Left hindlimb (tissue), 1 donor: ENCODE results near the gene ZDHHC12.

Experiments used
- DNase-seq: peaks from one replicate; pipeline ENCODE4 v3.0.0-alpha.2; 2018

ZDHHC12 gene

DNA sequence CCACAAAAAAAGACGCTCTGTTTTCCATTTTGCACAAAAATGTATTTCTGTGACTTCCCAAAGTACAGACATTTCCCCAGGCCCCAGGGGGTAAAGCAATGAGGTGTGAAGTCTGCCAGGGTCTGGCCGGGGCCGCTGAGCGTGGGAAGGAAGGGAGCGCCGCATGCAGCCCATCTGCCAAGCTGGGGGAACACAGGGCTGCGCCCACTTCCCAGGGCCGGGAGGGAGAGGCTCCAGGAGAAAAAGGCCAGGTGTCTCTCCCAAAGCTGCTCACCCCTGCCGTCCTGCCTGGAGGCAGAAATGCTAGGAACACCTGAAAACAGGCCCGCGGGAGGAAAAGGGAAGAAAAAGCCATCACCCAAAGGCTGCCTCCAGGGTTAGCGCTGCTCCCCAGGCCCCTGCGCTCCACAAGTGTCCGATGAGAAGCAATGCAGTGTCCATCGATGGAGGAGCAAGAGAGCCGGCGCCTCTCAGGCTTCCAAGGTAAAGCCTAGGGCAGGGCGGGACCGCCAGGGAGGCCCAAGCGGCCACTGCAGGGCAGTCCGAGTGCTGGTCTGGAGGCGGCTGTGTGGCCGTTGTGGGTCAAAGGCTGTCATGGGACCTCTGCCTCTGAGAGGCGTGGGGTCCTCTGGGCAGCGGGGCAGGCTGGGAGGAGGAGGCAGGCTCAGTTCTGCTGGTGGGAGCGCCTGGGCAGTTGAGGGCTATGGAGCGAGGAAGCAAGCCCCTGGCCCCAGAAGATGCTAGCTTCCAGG is 6.0 kb upstream of the ZDHHC12 start:
- DNase-seq = peak; percentile 16

DNA sequence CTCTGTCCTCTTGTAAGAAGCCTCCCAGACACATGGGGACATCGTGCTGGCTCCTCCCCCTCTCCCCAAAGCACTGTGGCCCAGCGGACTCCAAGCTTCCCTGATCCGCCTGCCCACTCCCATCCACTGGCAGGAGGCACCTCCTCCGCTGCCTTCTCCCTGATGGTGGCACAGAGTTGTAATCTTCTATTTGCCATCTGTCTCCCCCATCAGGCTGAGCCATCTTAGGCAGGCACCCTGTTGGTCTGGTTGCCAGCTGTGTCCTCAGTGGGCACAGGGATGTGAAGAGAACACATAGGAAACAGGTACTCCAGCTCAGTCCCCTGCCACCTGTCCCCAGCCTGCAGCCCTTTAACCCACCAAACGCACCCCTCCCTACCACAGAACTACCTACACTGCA is 5.4 kb upstream of the ZDHHC12 start:
- no peak for DNase-seq

DNA sequence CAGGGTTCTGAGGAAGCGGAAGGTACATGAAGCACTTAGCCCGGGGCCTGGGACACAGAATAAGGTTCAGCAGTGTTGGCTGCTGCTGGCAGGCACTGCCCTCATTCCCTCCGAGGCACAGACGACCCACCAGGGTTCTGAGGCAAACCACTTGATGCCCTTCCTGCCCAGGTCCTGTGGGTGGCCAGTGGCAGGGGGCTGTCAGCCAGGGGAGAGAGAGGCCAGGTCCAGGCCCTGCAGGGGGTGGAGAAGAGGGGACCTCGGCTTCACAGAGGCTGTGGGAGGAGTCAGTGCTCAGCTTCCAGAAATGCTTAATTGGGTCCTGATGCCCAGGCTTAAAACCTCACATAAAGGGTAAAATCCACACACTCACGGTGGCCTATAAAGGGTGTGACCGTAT is 4.4 kb upstream of the ZDHHC12 start:
- DNase-seq = no peak

DNA sequence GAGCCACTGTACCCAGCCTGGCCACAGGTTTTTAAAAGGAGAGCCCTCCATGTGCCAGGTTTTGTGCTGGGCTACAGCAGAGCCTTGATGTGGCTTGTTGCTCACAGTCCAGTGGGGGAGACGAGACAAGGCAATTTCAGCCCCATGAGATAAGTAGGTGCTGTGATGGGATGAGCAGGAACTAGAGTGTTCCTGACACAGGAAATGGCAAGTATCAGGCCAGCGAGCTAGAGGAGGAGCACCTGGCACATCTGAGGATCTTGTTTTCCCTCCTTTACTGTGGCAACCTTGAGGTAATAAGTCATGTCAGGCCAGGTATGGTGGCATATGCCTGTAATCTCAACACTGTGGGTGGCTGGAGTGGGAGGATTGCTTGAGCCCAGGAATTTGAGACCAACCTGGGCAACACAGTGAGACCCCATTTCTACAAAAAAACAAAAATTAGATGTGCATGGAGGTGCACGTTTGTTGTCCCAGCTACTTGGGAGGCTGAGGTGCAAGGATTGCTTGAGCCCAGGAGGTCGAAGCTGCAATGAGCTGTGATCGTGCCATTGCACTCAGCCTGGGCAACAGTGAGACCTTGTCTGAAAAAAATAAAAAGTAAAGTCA is 3.8 kb upstream of the ZDHHC12 start:
- no peak for DNase-seq

DNA sequence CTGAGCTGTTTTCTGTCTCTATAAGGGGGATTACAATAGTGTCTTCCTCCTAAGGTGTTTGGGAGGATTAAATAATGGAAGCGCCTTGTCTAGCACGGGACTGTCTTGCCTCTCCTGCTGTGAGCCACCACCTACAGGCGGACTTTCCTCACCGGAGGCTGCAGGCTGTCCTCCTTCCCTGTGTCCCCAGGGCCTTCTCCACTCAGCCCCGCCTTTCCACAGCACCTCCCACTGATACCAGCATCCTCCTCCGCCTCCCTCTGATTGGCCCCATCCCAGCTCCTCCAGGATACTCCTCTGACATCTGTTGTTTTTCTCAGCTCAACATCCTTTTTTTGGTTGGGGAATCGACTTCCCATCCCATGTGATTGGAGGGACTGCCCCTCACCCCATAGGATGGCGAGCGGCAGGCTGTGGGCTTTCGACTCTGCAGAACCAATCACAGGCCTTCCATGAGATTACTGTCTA is 851 bp upstream of the ZDHHC12 start:
- peak; percentile 50 for DNase-seq

DNA sequence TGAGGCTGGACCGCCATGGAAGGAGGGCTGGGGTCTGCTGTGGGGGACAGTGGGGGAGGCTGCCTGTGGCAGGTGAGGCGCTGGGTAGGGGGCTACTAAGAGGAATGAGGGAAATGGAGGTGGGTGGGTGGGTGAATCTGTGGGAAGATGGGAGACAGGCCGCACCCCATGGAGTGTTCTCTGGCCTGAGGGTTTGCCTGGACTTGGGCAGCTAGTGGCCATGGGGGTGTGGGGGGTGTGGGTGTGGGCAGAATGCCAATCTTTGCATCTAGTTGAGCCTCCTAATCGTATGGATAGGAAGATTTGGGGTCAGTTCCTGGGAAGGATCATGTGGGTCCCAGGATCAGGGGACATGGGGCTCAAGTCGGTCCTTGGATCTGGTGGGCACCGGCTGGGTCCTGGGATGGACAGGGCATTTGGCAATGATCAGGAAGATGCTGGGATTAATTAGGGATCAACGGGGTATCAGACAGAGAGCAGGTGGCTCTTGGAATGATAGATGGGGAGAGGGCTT is 518 bp downstream of the ZDHHC12 start:
- peak; percentile 36 for DNase-seq

DNA sequence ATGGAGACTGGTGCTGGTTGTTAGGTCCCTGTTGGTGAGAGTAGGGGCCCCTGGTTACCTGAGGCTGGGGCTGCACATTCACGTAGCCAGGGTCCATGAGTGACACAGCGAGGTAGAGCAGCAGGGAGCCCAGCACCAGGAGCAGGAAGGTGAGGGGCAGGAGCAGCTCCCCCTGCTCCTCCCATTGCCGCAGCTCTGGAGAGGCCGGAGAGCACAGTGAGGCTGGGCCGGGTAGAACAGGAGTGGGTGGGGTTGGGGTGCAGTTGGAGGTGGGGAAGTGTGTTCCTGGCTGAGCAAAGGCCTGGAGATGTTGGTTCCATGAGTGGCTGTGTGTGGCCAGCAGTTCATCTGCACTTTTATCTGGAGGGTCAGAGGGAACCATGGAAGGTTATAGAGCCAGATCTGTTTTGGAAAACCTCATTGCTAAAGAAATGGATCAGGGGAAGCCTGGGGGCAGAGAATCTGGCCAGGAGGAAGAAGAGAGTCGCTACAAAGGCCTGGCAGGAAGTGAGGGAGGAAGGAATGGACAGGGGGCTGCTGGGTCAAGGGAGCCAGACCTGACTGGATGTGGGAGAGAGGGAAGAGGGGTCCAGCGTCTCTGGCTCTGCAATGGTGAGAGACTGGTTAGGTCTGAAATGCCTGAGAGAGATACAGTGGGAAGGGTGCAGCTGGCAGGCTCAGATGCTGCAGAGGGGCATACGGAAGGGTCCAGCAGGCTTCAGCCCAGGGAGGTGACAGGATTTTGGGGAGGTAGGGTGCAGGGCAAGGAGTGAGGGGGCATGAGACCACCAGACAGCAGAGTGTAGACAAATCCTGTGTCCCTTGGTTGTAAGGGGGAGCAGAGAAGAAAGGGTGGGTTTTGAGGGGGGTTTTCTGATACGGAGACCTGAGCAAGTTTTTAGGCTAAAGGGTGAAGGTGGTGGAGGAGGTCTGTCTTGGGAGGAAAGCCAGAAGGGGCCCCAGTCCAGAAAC is 1.3 kb downstream of the ZDHHC12 start:
- no peak for DNase-seq

DNA sequence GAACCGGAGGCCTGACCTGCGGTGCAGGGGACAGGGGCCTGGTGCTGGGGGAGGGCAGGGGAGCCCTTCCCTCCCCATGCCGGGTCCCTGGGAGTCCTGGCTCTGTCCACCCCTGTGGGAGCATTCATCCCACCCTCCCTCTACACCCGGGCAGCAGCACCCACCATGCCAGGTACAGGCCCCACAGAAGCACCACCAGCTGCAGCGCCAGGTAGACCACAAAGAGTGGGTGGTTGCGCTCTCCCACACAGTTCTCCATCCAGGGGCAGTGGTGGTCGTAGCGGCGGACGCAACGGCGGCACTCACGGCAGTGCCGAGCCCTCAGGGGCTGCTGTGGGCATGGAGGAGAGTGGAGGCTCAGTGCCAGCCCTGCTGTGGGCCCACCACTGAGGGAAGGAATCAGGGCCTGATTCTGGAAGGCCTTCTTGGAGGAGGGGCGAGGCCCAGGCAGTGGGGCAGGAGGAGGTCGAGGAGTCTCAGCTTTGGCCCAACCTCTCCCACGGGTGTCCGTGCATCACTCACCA is 2.4 kb downstream of the ZDHHC12 start:
- no peak for DNase-seq

DNA sequence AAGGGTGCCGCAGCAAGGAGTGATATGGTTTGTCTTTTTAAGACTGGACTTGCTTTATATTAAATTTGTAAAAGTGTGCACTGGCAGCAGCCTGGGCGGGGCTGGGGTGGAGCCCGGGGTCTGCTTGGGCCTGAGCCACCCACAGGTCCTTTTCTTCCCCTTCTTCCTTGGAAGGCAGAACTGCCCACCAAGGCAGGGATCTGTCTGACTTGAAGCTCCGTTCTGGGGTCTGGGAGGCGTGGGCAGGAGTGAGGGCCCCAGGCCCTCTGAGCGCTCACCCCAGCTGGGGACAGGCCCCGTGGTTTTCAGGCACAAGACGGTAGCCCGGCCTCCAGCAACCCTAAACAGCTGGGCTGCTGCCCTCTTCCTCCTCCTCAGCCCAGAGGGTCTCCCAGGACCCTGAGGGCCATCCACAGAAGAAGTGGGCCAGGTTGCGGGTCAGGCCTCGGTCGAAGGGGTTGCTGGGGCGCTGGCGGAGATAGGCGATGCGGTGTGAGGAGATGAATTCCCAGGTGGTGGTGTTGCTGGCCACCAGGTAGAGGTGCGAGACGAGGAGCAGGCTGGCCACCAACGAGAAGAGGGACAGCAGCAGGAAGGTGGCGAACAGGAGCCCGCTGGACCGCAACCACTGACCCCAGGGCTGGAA is 3.0 kb downstream of the ZDHHC12 start:
- no peak for DNase-seq

DNA sequence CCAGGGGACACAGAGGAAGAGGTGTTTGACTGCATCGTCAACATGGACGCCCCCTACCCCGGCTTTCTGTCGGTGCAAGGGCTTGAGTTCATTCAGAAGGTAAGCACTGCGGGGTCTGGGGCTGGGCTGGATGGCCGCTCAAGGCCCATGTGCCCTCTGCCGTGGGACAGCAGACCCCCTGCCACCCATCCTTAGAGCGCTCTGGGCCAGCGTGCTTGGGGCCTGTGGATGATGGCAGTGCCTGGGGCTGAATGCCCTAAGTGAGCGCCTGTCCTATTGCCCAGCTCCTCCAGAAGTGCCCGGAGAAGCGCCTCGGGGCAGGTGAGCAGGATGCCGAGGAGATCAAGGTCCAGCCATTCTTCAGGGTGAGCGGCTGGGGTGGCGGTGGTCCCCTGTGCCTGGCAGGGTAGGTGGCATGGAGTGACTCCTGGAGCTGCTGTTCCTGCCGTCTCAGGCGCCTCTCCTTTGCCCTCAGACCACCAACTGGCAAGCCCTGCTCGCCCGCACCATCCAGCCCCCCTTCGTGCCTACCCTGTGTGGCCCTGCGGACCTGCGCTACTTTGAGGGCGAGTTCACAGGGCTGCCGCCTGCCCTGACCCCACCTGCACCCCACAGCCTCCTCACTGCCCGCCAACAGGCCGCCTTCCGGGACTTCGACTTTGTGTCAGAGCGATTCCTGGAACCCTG is 3.9 kb downstream of the ZDHHC12 start:
- DNase-seq = no peak

DNA sequence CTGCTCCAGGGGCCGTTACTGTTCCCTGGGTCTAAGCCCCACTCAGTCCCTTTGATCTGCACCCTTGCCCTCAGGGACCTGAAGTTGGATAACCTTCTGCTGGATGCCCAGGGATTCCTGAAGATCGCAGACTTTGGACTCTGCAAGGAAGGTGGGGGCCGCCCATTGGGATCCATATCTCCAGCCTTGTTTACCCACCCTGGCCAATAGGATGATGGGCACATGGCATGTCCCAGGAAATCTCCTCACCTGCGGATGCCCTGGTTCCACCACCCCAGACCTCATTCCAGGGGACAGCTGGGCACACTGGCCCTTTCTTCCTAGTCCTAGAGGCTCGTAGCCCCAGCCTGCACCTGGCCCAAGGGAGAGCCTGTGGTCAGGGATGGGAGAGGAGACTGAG is 5.5 kb downstream of the ZDHHC12 start:
- no peak for DNase-seq

DNA sequence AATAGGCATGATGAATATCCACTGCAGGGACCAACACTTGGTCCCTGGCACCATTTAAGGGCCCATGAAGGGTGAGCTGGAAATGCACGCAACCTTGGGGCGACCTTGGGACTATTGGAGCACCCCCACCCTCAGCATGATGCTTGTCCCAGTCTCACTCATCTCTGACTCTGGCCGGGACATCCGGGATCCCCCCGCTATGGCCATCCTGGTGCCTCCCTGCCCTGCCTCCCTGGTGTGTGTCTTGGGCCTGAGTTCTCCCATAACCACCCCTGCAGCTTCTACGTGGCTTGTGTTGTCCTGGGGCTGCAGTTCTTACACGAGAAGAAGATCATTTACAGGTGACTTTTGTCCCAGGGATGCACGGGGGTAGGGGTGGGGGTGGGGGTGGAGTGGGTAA is 5.9 kb downstream of the ZDHHC12 start:
- DNase-seq = peak; percentile 28

DNA sequence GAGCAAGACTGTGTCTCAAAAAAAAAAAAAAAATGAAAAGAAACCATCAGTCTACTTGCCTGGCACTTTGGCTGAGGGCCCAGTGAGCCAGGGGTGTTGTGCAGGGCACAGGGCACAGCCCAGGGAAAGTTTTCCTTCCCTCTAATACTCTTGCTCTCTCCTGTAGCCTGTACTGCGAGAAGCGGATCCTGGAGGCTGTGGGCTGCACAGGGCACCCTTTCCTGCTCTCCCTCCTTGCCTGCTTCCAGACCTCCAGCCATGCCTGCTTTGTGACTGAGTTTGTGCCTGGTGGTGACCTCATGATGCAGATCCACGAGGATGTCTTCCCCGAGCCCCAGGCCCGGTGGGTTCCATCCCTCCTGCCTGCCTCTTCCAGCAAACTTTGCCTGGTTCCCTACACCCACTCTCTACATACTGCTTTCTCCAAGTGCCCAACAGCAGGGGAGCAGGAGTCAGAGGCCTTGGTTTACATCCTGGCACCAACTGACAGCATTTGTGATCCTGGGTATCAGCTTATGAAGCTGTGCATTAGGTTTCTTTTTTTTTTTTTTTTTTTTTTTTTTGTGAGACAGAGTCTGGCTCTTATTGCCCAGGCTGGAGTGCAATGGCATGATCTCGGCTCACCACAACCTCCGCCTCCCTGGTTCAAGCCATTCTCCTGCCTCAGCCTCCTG is 7.2 kb downstream of the ZDHHC12 start:
- DNase-seq = peak; percentile 19

DNA sequence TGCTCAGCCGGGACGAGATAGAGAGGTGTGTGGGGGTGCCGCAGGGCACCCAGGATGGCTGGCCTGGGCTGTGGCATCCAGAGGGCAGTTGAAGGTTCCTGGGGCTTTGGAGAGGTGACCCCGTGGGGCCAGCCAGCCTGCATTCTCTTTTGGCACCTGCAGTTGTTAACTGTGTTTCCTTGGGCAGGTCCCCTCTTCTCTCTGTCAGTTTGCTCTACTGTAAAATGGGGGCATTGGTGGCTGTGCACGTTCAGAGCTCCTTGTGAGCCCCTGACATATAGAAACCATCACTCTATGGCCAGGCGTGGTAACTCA is 8.5 kb downstream of the ZDHHC12 start:
- DNase-seq = peak; percentile 16

DNA sequence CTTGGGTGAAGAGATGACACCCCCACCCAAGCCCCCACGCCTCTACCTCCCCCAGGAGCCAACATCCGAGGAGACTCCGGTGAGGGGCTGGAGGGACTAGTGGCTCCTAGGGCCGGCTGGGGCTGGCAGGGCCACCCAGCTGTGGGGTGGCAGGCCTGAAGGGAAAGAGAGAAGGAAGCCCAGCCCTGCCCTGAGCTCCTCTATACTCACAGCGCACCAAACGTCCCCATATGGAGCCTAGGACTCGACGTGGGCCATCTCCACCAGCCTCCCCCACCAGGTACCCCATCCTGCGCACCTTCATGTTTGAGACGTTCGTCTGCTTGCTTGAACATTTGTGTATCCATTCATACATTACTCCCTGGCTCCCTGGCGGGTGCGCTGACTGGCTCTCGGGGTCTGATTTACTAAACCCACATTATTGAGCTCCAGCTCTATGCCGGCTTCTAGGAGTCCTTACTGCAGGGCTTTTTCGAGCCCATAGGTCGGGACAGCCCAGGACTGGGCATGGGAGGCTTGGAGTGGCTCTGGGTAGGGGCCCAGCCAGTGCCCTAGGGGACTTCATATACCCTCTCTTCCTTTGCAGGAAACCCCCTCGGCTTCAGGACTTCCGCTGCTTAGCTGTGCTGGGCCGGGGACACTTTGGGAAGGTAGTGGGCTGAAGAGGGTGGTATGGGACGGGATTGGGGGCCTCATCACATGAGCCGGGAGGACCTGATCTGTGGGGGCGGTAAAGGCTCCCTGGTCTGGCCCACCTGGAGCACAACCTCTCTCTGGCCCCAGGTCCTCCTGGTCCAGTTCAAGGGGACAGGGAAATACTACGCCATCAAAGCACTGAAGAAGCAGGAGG is 9.1 kb downstream of the ZDHHC12 start:
- peak; percentile 16 for DNase-seq

DNA sequence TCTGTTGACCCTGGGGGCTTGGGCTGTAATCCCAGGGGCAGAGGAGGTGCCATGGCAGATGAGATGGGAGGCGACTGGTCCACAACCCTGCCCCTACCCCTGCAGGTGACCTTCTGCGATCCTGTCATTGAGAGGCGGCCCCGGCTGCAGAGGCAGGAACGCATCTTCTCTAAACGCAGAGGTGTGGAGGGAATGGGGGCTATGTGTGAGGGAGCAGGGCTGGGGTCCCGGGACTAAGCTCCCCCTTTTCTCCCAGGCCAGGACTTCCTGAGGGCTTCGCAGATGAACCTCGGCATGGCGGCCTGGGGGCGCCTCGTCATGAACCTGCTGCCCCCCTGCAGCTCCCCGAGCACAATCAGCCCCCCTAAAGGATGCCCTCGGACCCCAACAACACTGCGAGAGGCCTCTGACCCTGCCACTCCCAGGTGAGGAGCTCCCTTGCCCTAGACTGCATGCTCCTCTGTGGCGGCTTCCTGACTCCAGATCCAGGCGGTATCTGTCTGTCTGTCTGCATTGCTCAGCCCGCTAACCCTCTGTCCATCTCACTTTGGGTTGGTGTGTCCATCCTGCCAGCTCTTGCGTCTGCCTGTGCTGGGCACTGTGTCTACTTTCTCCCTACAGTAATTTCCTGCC is 9.9 kb downstream of the ZDHHC12 start:
- DNase-seq = peak; percentile 24

DNA sequence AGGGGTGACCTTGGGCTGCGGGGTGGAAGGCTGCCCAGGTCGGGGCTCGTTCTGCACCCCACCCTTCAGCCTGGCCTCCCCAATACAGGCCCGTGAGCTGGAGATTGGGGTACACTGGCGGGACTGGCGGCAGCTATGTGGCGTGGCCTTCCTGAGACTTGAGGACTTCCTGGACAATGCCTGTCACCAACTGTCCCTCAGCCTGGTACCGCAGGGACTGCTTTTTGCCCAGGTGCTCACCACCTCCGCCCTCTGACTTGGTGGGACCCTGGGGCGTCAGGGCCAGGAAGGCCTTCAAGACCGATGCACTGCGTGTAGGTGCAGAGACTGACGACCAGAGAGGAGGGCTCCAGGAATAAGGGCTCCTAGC is 10.5 kb downstream of the ZDHHC12 start:
- peak; percentile 27 for DNase-seq

DNA sequence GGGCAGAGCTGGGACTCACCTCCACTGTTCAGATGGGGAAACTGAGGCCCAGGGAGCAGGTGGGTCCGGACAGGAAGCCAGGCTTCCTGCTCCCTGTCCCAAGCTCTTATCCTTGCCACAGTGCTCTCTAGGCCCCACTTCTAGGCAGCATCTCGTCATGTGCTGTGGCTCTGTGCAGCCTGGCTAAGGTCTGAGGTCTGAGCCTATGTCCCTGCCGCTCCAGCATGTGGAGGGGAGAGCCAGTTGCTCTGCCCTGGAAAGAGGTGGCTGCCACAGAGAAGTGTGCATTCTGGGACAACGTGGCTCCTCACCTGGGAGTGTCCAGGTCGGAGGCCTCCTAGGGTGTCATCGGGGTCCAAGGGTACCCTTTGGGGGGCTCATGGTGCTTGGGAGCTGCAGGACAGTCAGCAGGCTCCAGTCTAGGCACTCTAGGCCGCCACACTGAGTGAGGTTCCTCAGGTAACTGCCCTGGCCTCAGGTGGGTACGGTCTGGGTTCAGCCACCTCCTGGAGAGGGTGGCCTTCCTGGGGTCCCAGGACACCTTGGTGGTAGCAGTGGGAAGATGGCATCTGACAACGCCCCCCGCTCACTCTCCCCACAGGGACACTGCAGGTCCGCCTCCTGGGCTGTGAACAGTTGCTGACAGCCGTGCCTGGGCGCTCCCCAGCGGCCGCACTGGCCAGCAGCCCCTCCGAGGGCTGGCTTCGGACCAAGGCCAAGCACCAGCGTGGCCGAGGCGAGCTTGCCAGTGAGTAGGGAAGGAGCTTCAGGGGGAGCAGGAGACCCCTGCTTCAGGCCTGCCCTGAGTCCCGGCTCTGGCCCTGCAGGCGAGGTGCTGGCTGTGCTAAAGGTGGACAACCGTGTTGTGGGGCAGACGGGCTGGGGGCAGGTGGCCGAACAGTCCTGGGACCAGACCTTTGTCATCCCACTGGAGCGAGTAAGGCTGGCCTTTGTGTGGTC is 11.2 kb downstream of the ZDHHC12 start:
- DNase-seq = peak; percentile 20

DNA sequence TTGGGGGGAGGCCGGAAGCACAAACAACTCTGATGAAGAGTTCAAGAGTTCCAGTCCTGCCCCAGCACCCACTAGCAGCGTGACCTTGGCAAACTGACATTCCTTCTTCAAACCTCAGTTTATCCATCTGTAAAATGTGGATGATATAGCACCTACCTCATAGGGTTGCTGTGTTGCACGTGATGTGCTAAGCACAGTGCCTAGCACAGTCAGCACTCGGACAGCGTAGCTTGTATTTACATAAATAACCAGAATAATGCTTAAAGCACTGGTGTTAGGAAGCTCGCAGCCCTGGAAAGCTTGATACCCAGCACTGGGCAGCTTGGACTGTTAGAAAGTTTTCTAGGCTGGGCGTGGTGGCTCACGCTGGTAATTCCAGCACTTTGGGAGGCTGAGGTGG is 16.5 kb downstream of the ZDHHC12 start:
- no peak for DNase-seq
